DND-41 (cell line): ENCODE results near the gene PNO1.

Experiments
- EZH2 ChIP-seq: IDR thresholded peaks from 3 replicates; pipeline ENCODE4 v1.6.1; 2012; ENCODE audit warnings: borderline replicate concordance, low read depth, mild to moderate bottlenecking, moderate library complexity, low read length, inconsistent platforms; ENCODE audit not compliant: severe bottlenecking
- TF ChIP-seq, protein P1 (sequence below): IDR thresholded peaks from 2 replicates; pipeline ENCODE4 v1.5.1; 2012; ENCODE audit warnings: borderline replicate concordance, low read length, moderate library complexity, mild to moderate bottlenecking; ENCODE audit not compliant: poor library complexity, severe bottlenecking; ENCODE audit errors: extremely low read depth

DNA sequence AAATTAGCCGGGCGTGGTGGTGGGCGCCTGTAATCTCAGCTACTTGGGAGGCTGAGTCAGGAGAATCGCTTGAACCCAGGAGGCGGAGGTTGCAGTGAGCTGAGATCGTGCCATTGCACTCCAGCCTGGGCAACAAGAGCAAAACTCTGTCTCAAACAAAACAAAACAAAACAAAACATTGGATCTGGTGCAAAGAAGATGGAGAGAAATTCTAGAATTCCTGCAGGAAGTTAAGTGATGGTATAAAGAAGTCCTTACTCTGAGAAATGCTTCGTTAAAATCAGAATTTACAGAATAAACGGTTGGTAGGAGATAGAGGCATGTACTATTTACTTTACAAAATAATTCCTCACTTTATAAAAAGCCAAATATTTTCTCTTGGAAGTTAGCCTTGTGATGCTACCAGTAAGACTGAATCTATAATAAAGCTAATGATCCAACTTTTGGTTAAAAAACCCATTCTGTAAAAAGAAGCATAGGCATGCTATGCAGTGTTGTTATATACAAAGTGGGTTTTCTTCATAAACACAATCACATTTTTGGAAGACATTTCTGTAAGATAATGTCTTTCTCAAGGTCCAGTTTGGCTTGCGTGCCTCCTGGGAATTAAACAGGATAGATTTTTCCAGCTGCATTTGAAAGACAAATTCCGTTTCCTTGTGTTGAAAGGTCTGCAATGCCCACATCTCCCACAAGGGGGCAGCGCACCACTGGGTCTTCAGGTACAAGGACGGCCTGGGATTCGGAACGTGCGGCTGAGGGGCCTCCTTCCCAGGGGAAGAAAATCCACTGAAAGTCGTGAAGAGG, 35.6 kb upstream of the PNO1 start:
- TF ChIP-seq, protein P1, sequence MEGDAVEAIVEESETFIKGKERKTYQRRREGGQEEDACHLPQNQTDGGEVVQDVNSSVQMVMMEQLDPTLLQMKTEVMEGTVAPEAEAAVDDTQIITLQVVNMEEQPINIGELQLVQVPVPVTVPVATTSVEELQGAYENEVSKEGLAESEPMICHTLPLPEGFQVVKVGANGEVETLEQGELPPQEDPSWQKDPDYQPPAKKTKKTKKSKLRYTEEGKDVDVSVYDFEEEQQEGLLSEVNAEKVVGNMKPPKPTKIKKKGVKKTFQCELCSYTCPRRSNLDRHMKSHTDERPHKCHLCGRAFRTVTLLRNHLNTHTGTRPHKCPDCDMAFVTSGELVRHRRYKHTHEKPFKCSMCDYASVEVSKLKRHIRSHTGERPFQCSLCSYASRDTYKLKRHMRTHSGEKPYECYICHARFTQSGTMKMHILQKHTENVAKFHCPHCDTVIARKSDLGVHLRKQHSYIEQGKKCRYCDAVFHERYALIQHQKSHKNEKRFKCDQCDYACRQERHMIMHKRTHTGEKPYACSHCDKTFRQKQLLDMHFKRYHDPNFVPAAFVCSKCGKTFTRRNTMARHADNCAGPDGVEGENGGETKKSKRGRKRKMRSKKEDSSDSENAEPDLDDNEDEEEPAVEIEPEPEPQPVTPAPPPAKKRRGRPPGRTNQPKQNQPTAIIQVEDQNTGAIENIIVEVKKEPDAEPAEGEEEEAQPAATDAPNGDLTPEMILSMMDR: peak; percentile 97
- TF ChIP-seq EZH2: no peak
